Spleen (tissue), 11 donors: ENCODE data around the gene B4GALT3. TPM values are rescaled to one million over a fixed set of nuclear protein-coding genes. Genes with fewer than 3 reads are reported as not detected.

ENCODE experiments used
- DNase-seq: peaks from one replicate; pipeline ENCODE4 v3.0.0-alpha.2; 2020
- H3K27ac ChIP-seq, 8 donors: fragments of 200-600 bp; sonication (generic) in 7 of 8; 1 replicate in 4 of 8; 2 replicates in 4 of 8; pipeline versions ENCODE4 v1.5.0 to v1.8.0; 2016 to 2021; ENCODE audit warnings: inconsistent platforms in 4 of 8, mild to moderate bottlenecking in 4 of 8, moderate library complexity in 1 of 8
- H3K27me3 ChIP-seq, 7 donors: fragments of 200-600 bp; sonication (generic) in 6 of 7; replicated peaks in 1 of 7; 1 replicate in 4 of 7; 2 replicates in 3 of 7; pipeline versions ENCODE4 v1.5.0 to v1.8.0; 2016 to 2021; ENCODE audit warnings: inconsistent platforms in 3 of 7, mild to moderate bottlenecking in 1 of 7
- H3K36me3 ChIP-seq, 6 donors: fragments of 200-600 bp; sonication (generic) in 5 of 6; 1 replicate in 4 of 6; 2 replicates in 2 of 6; pipeline versions ENCODE4 v1.5.0 to v1.8.0; 2016 to 2021; ENCODE audit warnings: inconsistent platforms in 2 of 6
- H3K4me1 ChIP-seq, 6 donors: fragments of 200-600 bp; sonication (generic) in 5 of 6; 1 replicate in 3 of 6; 2 replicates in 3 of 6; pipeline versions ENCODE4 v1.5.0 to v1.8.0; 2016 to 2021; ENCODE audit warnings: inconsistent platforms in 3 of 6
- H3K4me3 ChIP-seq, 8 donors: fragments of 200-600 bp; sonication (generic) in 7 of 8; 1 replicate in 4 of 8; 2 replicates in 4 of 8; pipeline versions ENCODE4 v1.5.0 to v1.8.0; 2016 to 2021; ENCODE audit warnings: inconsistent platforms in 4 of 8, mild to moderate bottlenecking in 4 of 8, moderate library complexity in 2 of 8
- H3K9me3 ChIP-seq, 8 donors: fragments of 200-600 bp; sonication (generic) in 7 of 8; 1 replicate in 4 of 8; 2 replicates in 4 of 8; pipeline versions ENCODE4 v1.5.0 to v1.8.0; 2016 to 2021; ENCODE audit warnings: inconsistent platforms in 4 of 8
- CTCF ChIP-seq, 11 experiments: fragments of 200-600 bp in 7 of 11; fragments of 450-650 bp in 4 of 11; sonication (generic) in 4 of 11; IDR thresholded peaks in 8 of 11; conservative IDR thresholded peaks in 3 of 11; 1 replicate in 7 of 11; 2 replicates in 4 of 11; pipeline versions ENCODE4 v1.4.0 to v1.8.0; 2016 to 2021; ENCODE audit warnings: antibody characterized with exemption in 11 of 11, inconsistent platforms in 4 of 11, mild to moderate bottlenecking in 1 of 11
- POLR2A ChIP-seq, 3 donors: fragments of 450-650 bp; IDR thresholded peaks; one replicate each; pipeline ENCODE4 v1.5.1; 2017; ENCODE audit warnings: antibody characterized with exemption in 3 of 3, mild to moderate bottlenecking in 1 of 3
- POLR2AphosphoS5 ChIP-seq, 3 donors: sonication (generic); formaldehyde crosslinking; IDR thresholded peaks; one replicate each; pipeline ENCODE4 v1.5.1; 2017; ENCODE audit warnings: antibody characterized with exemption in 3 of 3
- WGBS, 5 donors: extraction: QIAGEN DNeasy Blood & Tissue Kit in 3 of 5; methylation state at CpG; one replicate each; pipeline versions ENCODE4 v1.1.5 to v1.1.7; 2013 to 2018; 5-methylcytosine and 5-hydroxymethylcytosine counted together
- intact Hi-C: fragments of 100-400 bp; cut with DNase I; formaldehyde crosslinking; loops from one replicate; pipeline ENCODE4 v1.15.0; 2023; ENCODE audit warnings: low total_unique reads
- polyA plus RNA-seq, 3 donors: library from polyadenylated mRNA; stranded (reverse); fragments of 200-250 nt; gene quantifications; one replicate each; pipeline ENCODE4 v1.2.1, GENCODE V29; 2013
- total RNA-seq, 7 donors: library from RNA; depleted of rRNA in 3 of 7; stranded (reverse); fragments of >200 nt in 3 of 7; fragmentation: NEBNext Ultra II Directional in 4 of 7; extraction: Animal tissue kit (Norgen Biotek cat#: 25700) in 4 of 7; gene quantifications; one replicate each; pipeline versions ENCODE4 v1.1.0 to v1.2.1, GENCODE V29; 2016 to 2021
- donor health status: healthy with polysubstance abuse.
- donor health status: DM: no; HTN: no; CAD: no; lungs with moderate emphysema.
- donor health status: DM: no; HTN: no; CAD: no.
- donor health status: Bipolar disorder and iron deficiency.
- donor health status: healthy.
- donor health status: DM: no; HTN: no; CAD: no.
- donor health status: DM: yes; HTN: yes; CAD: no.

B4GALT3 gene
- total and polyA plus RNA-seq, 10 donors = 21.0 to 52.8 (median 34.1) TPM

- H3K36me3 ChIP-seq = no peaks in the 10 kb centered on the region
- H3K27ac ChIP-seq = peak overlapping the region; percentile 58 to 92 (median 91)
- no peaks in the 10 kb centered on the region for H3K27me3 ChIP-seq
- H3K9me3 ChIP-seq = no peaks in the 10 kb centered on the region
- intact Hi-C loops = no loop called here
- peak; percentile 54 for DNase-seq
- 73 to 91% (median 85%) methylated on average over 1 of the region's 1 CpG for WGBS, 5 donors
- no peak overlapping the region for H3K4me3 ChIP-seq
- TF ChIP-seq POLR2A (IDR thresholded peaks at IDR 0.05) (no peak), CTCF (IDR thresholded peaks at IDR 0.05 in 8 of 11, conservative IDR thresholded peaks at IDR 0.05 in 3 of 11) (no peak), POLR2AphosphoS5 (IDR thresholded peaks at IDR 0.05) (no peak)
- H3K4me1 ChIP-seq = peaks cover 52 to 92% (median 79%) of the 10 kb centered on the region in 6 donors
Measured at GRCh38 chr1:161182214-161182613, 4.9 kb upstream of the B4GALT3 start.

- no peak overlapping the region for H3K4me3 ChIP-seq
- DNase-seq = no peak
- H3K36me3 ChIP-seq = peaks cover 0 to 5% (median 2%) of the 10 kb centered on the region in 6 donors
- WGBS, 5 donors = 41 to 83% (median 67%) methylated on average over 1 of the region's 1 CpG
- no peak for TF ChIP-seq POLR2AphosphoS5 (IDR thresholded peaks at IDR 0.05)
- TF ChIP-seq CTCF (IDR thresholded peaks at IDR 0.05 in 8 of 11, conservative IDR thresholded peaks at IDR 0.05 in 3 of 11) = peak in 4 of 11 experiments; percentile 26 to 51 (median 38)
- peak overlapping the region in 4 of 8 donors; percentile 22 to 92 (median 92) for H3K27ac ChIP-seq
- H3K4me1 ChIP-seq = peaks cover 48 to 90% (median 76%) of the 10 kb centered on the region in 6 donors
- no peaks in the 10 kb centered on the region for H3K9me3 ChIP-seq
- H3K27me3 ChIP-seq = no peaks in the 10 kb centered on the region
- intact Hi-C loops = no loop called here
Measured at GRCh38 chr1:161180639-161181038, 3.3 kb upstream of the B4GALT3 start.

- H3K4me3 ChIP-seq = no peak overlapping the region
- no peak for TF ChIP-seq POLR2AphosphoS5 (IDR thresholded peaks at IDR 0.05)
- TF ChIP-seq POLR2A (IDR thresholded peaks at IDR 0.05) = no peak
- no peak for TF ChIP-seq CTCF (IDR thresholded peaks at IDR 0.05 in 8 of 11, conservative IDR thresholded peaks at IDR 0.05 in 3 of 11)
- no peaks in the 10 kb centered on the region for H3K9me3 ChIP-seq
- H3K36me3 ChIP-seq = peaks cover 0 to 15% (median 11%) of the 10 kb centered on the region in 6 donors
- WGBS, 5 donors = 94 to 100% (median 97%) methylated on average over 3 of the region's 3 CpGs
- no peak overlapping the region for H3K27ac ChIP-seq
- H3K4me1 ChIP-seq = peaks cover 44 to 90% (median 76%) of the 10 kb centered on the region in 6 donors
- no peak for DNase-seq
- H3K27me3 ChIP-seq = no peaks in the 10 kb centered on the region
- intact Hi-C loops = no loop called here
Measured at GRCh38 chr1:161179698-161180097, 2.4 kb upstream of the B4GALT3 start.

- Histone ChIP-seq H3K4me3 (peak overlapping the region in 7 of 8 donors; percentile 71 to 95 (median 76)), H3K4me1 (peaks cover 30 to 90% (median 66%) of the 10 kb centered on the region in 6 donors), H3K36me3 (peaks cover 0 to 33% (median 29%) of the 10 kb centered on the region in 6 donors), H3K27ac (peak overlapping the region; percentile 79 to 95 (median 92)), H3K27me3 (no peaks in the 10 kb centered on the region), H3K9me3 (no peaks in the 10 kb centered on the region)
- no peak for TF ChIP-seq POLR2AphosphoS5 (IDR thresholded peaks at IDR 0.05)
- TF ChIP-seq CTCF (IDR thresholded peaks at IDR 0.05 in 8 of 11, conservative IDR thresholded peaks at IDR 0.05 in 3 of 11) = peak in 1 of 11 experiments; percentile 5
- 80 to 85% (median 83%) methylated on average over 9 of the region's 9 CpGs for WGBS, 5 donors
- intact Hi-C loops = no loop called here
- DNase-seq = no peak
Measured at GRCh38 chr1:161177936-161178244, 583 bp upstream of the B4GALT3 start.
